ENCODE data around the gene PNMA6F. TPM values are rescaled to one million over a fixed set of nuclear protein-coding genes. Genes with fewer than 3 reads are reported as not detected.

The PNMA6F gene
- total and polyA plus RNA-seq, 5 donors from 2014 or later = not detected

DNA sequence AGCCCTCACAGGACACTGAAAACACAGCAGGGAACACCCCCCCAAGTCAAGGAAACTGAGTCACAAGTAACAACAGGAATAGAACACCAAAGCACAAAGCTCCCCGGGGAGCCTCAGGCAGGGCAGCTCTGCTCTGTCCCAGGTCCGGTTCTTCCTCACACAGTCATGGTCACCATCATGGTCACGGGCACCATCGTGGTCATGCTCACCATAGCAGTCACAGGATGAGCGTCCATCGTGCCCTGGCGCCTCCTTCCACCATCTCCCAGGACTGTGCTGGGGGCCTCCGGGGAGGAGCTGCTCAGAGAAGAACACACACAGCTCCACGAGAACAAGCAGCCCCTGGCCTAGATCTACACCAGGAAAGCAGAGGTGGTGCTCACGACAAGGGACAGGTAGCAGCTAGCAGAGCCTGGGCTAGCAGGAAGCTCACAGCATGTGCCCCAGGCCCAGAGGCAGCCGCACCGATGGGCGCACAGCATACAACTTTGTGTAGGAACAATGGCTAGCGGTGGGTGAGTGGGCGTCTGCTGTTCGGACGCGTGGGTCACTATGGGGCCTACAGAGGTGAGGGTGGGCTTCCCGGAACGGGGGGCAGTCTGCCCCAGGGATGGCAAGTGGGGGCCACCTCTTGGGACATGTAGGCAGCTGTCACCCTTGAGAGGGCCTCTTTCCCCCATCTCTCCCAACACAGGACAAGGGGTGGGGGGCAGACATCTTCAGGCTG lies 3.4 kb downstream of the PNMA6F start:
- no peaks in the 10 kb centered on the region for H3K36me3 ChIP-seq (ENCODE audit: control insufficient read depth, insufficient read depth, low read length)
- Mint-ChIP-seq H3K4me1 (peaks cover 0 to under 1% (median 0%) of the 10 kb centered on the region in 4 donors), H3K27ac (no peak overlapping the region), H3K4me3 (no peak overlapping the region), H3K27me3 (no peaks in the 10 kb centered on the region), H3K36me3 (no peaks in the 10 kb centered on the region), H3K9me3 (peaks cover 0 to 1% (median 0%) of the 10 kb centered on the region in 7 donors)
- no peak for DNase-seq
- H3K27me3 ChIP-seq (ENCODE audit: control insufficient read depth, insufficient read depth, low read length) = no peaks in the 10 kb centered on the region
- ATAC-seq (ENCODE audit: low read depth in 2 of 2) = no peak
- no peak overlapping the region for H3K4me3 ChIP-seq (ENCODE audit: low read depth, low read length)
- H3K27ac ChIP-seq (ENCODE audit: insufficient read depth, low read length, poor library complexity, severe bottlenecking) = no peak overlapping the region
- H3K4me1 ChIP-seq (ENCODE audit: control insufficient read depth, insufficient read depth, low read length, poor library complexity, severe bottlenecking) = peaks cover under 1% of the 10 kb centered on the region
- H3K9me3 ChIP-seq (ENCODE audit: control insufficient read depth in 2 of 2, low read length in 2 of 2) = no peaks in the 10 kb centered on the region

DNA sequence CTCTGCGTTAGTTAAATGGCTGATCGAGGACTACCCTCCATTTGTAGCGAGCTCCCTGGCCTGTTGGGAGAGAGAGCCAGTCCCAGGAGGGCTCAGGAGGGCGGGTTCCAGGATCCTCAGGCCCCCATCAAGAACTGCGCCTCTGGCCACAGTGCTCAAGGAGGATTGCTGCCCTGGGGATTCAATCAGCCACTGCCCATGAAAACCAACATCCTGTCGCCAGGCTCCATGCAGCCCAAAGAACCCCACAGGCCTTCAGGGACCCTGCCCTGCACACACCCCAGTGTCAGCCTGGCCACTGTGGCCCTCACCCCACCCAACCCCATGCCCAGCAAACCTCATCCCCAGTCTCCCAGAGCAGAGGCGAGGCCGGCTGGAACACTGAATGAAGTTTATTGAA lies 4.3 kb downstream of the PNMA6F start:
- DNase-seq (no peak), ATAC-seq (ENCODE audit: low read depth in 2 of 2) (no peak)
- no peaks in the 10 kb centered on the region for H3K27me3 ChIP-seq (ENCODE audit: control insufficient read depth, insufficient read depth, low read length)
- H3K27ac ChIP-seq (ENCODE audit: insufficient read depth, low read length, poor library complexity, severe bottlenecking) = no peak overlapping the region
- H3K9me3 ChIP-seq (ENCODE audit: control insufficient read depth in 2 of 2, low read length in 2 of 2) = no peaks in the 10 kb centered on the region
- no peaks in the 10 kb centered on the region for H3K4me1 ChIP-seq (ENCODE audit: control insufficient read depth, insufficient read depth, low read length, poor library complexity, severe bottlenecking)
- H3K4me1 Mint-ChIP-seq = no peaks in the 10 kb centered on the region
- no peak overlapping the region for H3K27ac Mint-ChIP-seq
- no peaks in the 10 kb centered on the region for H3K9me3 Mint-ChIP-seq
- H3K27me3 Mint-ChIP-seq = no peaks in the 10 kb centered on the region
- H3K4me3 Mint-ChIP-seq = no peak overlapping the region
- H3K36me3 ChIP-seq (ENCODE audit: control insufficient read depth, insufficient read depth, low read length) = no peaks in the 10 kb centered on the region
- no peak overlapping the region for H3K4me3 ChIP-seq (ENCODE audit: low read depth, low read length)
- no peaks in the 10 kb centered on the region for H3K36me3 Mint-ChIP-seq

DNA sequence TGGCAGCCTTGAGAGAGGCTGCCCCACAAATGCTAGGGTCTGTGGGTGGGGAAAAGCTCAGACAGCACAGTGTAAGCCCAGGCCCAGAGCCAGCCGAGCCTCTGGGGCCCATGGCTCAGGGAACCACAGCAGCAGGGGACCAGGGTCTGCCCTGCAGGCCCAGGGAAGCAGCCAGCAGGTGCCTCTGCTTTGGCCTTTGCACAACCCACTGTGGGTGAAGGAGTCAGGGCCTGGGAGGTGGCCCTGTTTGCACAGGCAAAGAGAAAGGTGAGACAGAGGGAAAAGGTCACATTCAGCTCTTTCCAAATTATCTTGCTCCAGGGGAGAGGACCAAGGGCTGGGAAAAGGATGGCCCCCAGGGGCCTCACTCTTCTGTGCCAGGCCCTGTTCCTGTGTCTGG lies 8.7 kb downstream of the PNMA6F start:
- Histone ChIP-seq H3K27ac (ENCODE audit: insufficient read depth, low read length, poor library complexity, severe bottlenecking) (no peak overlapping the region), H3K4me3 (ENCODE audit: low read depth, low read length) (no peak overlapping the region), H3K36me3 (ENCODE audit: control insufficient read depth, insufficient read depth, low read length) (no peaks in the 10 kb centered on the region), H3K9me3 (ENCODE audit: control insufficient read depth in 2 of 2, low read length in 2 of 2) (no peaks in the 10 kb centered on the region), H3K27me3 (ENCODE audit: control insufficient read depth, insufficient read depth, low read length) (no peaks in the 10 kb centered on the region), H3K4me1 (ENCODE audit: control insufficient read depth, insufficient read depth, low read length, poor library complexity, severe bottlenecking) (no peaks in the 10 kb centered on the region)
- Mint-ChIP-seq H3K4me3 (no peak overlapping the region), H3K27ac (no peak overlapping the region), H3K9me3 (no peaks in the 10 kb centered on the region), H3K27me3 (no peaks in the 10 kb centered on the region), H3K4me1 (no peaks in the 10 kb centered on the region), H3K36me3 (no peaks in the 10 kb centered on the region)
- ATAC-seq (ENCODE audit: low read depth in 2 of 2) (no peak), DNase-seq (no peak)

DNA sequence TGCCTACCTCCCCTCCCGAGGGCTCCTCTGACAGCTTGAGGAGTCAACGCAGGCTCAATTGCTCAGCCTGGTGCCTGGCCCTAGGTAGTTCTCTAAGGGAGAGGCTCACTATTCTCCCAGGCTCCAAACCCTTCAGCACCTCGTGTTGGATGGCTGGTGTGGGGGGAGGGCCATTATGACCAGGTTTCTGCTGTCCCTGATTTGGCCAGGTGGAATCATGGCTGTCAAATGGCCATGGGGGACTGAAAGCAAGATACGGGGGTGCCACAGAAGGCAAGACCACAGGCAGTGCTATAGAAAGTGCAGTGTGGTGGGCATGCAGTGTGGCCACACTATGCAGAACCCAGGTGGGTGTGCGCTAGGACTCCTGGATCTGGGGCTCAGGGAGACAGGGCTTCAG lies 9.5 kb downstream of the PNMA6F start:
- Histone ChIP-seq H3K27ac (ENCODE audit: insufficient read depth, low read length, poor library complexity, severe bottlenecking) (no peak overlapping the region), H3K4me1 (ENCODE audit: control insufficient read depth, insufficient read depth, low read length, poor library complexity, severe bottlenecking) (no peaks in the 10 kb centered on the region), H3K9me3 (ENCODE audit: control insufficient read depth in 2 of 2, low read length in 2 of 2) (no peaks in the 10 kb centered on the region), H3K27me3 (ENCODE audit: control insufficient read depth, insufficient read depth, low read length) (no peaks in the 10 kb centered on the region), H3K36me3 (ENCODE audit: control insufficient read depth, insufficient read depth, low read length) (no peaks in the 10 kb centered on the region), H3K4me3 (ENCODE audit: low read depth, low read length) (no peak overlapping the region)
- Mint-ChIP-seq H3K27me3 (no peaks in the 10 kb centered on the region), H3K27ac (no peak overlapping the region), H3K4me1 (no peaks in the 10 kb centered on the region), H3K36me3 (no peaks in the 10 kb centered on the region), H3K9me3 (no peaks in the 10 kb centered on the region), H3K4me3 (no peak overlapping the region)
- DNase-seq (no peak), ATAC-seq (ENCODE audit: low read depth in 2 of 2) (no peak)

DNA sequence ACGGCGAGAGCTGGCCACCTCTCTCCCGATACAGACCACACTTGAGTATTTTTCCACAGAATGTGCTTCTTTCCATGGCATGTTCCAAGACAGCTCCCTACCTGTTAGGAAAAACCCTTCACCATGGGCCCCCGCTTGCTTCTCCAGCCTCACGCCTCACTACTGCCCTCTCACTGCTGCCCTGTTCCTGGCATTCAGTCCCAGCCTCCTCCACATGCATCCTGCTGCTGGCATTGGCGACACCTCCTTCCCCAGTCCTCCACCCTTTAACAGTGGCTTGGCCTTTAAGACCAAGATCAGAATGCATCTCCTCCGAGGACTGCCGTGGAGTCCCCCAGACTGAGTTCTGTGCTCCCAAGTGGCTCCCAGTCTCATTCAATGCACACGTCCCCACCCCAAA lies 10.7 kb downstream of the PNMA6F start:
- Histone ChIP-seq H3K4me3 (ENCODE audit: low read depth, low read length) (no peak overlapping the region), H3K27me3 (ENCODE audit: control insufficient read depth, insufficient read depth, low read length) (no peaks in the 10 kb centered on the region), H3K36me3 (ENCODE audit: control insufficient read depth, insufficient read depth, low read length) (no peaks in the 10 kb centered on the region), H3K27ac (ENCODE audit: insufficient read depth, low read length, poor library complexity, severe bottlenecking) (no peak overlapping the region), H3K4me1 (ENCODE audit: control insufficient read depth, insufficient read depth, low read length, poor library complexity, severe bottlenecking) (no peaks in the 10 kb centered on the region), H3K9me3 (ENCODE audit: control insufficient read depth in 2 of 2, low read length in 2 of 2) (no peaks in the 10 kb centered on the region)
- no peak overlapping the region for H3K27ac Mint-ChIP-seq
- no peak for DNase-seq
- H3K4me1 Mint-ChIP-seq = no peaks in the 10 kb centered on the region
- H3K27me3 Mint-ChIP-seq = no peaks in the 10 kb centered on the region
- no peaks in the 10 kb centered on the region for H3K36me3 Mint-ChIP-seq
- ATAC-seq (ENCODE audit: low read depth in 2 of 2) = no peak
- H3K9me3 Mint-ChIP-seq = no peaks in the 10 kb centered on the region
- H3K4me3 Mint-ChIP-seq = no peak overlapping the region

DNA sequence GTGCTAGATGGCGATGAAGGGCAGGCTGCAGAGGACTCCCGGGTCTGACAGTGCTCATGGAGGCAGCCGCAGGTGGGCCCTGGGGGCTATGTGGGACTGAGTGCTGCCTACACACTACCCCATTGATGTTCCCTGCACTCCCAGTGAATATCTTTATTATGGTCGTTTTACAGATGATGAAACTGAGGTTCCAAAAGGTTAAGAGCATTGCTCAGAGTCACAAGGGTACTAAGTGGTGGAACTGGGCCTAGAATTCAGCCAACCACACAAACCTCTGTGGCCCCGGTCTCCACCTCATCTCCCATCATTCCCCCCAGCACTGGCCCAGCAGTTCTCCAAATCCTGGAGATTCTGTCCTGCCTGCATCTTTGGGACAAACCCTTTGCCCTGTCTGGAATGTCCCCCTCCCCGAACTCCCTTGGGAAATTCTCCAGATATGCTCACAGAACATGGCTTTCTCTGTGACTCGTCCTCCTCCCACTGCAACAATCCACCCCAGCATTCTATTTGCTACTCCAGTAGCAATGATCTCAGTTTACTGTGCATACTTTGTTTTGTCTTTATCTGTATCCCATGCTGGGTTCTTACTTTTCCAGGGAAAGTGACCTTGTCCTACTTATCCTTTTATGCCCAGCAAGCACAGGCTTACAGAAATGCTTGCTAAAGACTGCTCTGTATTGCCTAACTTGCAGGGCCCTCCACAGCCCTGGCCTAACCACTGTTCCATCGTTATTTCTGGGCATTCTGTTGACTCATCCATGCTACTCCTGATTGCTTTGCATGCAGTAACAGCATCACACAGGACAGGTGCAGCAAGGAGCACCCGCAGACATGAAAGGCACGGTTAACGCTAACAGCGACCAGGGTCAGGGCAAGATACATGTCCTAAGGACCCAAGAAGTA lies 14.0 kb downstream of the PNMA6F start:
- H3K9me3 ChIP-seq (ENCODE audit: control insufficient read depth in 2 of 2, low read length in 2 of 2) = no peaks in the 10 kb centered on the region
- H3K27ac Mint-ChIP-seq = no peak overlapping the region
- peaks cover 0 to 4% (median 0%) of the 10 kb centered on the region in 4 donors for H3K4me1 Mint-ChIP-seq
- no peaks in the 10 kb centered on the region for H3K27me3 ChIP-seq (ENCODE audit: control insufficient read depth, insufficient read depth, low read length)
- DNase-seq = no peak
- no peak overlapping the region for H3K4me3 Mint-ChIP-seq
- no peak overlapping the region for H3K4me3 ChIP-seq (ENCODE audit: low read depth, low read length)
- no peaks in the 10 kb centered on the region for H3K36me3 Mint-ChIP-seq
- peaks cover 14% of the 10 kb centered on the region for H3K27me3 Mint-ChIP-seq
- ATAC-seq (ENCODE audit: low read depth in 2 of 2) = no peak
- peaks cover 0 to 2% (median 0%) of the 10 kb centered on the region in 7 donors for H3K9me3 Mint-ChIP-seq
- H3K36me3 ChIP-seq (ENCODE audit: control insufficient read depth, insufficient read depth, low read length) = no peaks in the 10 kb centered on the region
- H3K27ac ChIP-seq (ENCODE audit: insufficient read depth, low read length, poor library complexity, severe bottlenecking) = no peak overlapping the region
- no peaks in the 10 kb centered on the region for H3K4me1 ChIP-seq (ENCODE audit: control insufficient read depth, insufficient read depth, low read length, poor library complexity, severe bottlenecking)

DNA sequence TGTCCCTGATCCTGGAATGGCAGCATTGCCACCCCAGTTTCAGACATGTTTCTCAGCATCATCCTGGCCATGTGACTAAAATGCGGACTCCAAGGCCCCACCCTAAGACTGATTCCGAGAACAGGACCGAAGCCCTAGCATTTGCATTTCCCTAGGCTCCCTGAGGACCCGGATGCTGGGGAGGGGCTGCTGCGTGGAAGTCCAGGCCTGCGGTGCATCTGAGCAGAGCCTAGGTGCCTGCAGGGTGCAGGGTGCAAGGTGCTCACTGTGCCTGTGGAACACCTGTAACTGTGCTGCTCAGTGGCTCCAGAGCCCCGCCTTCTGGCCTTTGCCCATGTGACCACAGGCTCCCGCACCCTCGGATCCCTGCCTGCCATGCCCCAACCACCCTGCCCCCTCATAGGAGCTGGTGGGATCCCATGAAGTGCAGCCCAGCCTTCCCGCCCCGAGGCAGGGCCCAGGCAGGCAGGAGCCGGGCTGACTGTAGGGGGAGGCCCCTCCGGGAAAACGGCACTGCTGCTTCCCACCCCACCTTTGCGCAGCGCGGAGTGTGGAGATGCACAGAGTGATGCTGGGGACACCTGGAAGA lies 14.9 kb downstream of the PNMA6F start:
- H3K4me1 ChIP-seq (ENCODE audit: control insufficient read depth, insufficient read depth, low read length, poor library complexity, severe bottlenecking) = no peaks in the 10 kb centered on the region
- no peaks in the 10 kb centered on the region for H3K36me3 Mint-ChIP-seq

More for the DNA sequence above, 14.9 kb downstream of the PNMA6F start:
- Mint-ChIP-seq H3K9me3 (peaks cover 0 to 2% (median 0%) of the 10 kb centered on the region in 7 donors), H3K27me3 (peaks cover 14% of the 10 kb centered on the region), H3K27ac (no peak overlapping the region), H3K4me3 (no peak overlapping the region), H3K4me1 (peaks cover 0 to 4% (median 0%) of the 10 kb centered on the region in 4 donors)
- Histone ChIP-seq H3K27me3 (ENCODE audit: control insufficient read depth, insufficient read depth, low read length) (no peaks in the 10 kb centered on the region), H3K9me3 (ENCODE audit: control insufficient read depth in 2 of 2, low read length in 2 of 2) (no peaks in the 10 kb centered on the region), H3K36me3 (ENCODE audit: control insufficient read depth, insufficient read depth, low read length) (no peaks in the 10 kb centered on the region), H3K27ac (ENCODE audit: insufficient read depth, low read length, poor library complexity, severe bottlenecking) (no peak overlapping the region), H3K4me3 (ENCODE audit: low read depth, low read length) (no peak overlapping the region)
- ATAC-seq (ENCODE audit: low read depth in 2 of 2) (no peak), DNase-seq (no peak)
